Activated CD8-positive, alpha-beta T cell treated with anti-CD3 and anti-CD28 coated beads, Interleukin-2, amount 10 ng/mL, durations not matched to agents 7 days and 5 days (primary cell): ENCODE data around the gene HOXC9. TPM values are rescaled to one million over a fixed set of nuclear protein-coding genes. Genes with fewer than 3 reads are reported as not detected.
A peak's percentile ranks its signal among the peaks of the same experiment; 100 is the strongest.

ENCODE experiments used
- ATAC-seq: fragments of 150-1000 bp; cut with Tn5 transposase; one replicate; pipeline ENCODE4 v1.10.0; 2021; ENCODE audit warnings: moderate library complexity
- CTCF ChIA-PET: fragments of 350-600 bp; sonication (Branson Sonifier 250); formaldehyde crosslinking; loops from one replicate; lab custom pipeline; 2021; ENCODE audit warnings: antibody characterized with exemption; lab: Charles Lee
- POLR2A ChIA-PET: fragments of 350-600 bp; sonication (Branson Sonifier 250); formaldehyde crosslinking; loops from one replicate; lab custom pipeline; 2021; ENCODE audit warnings: antibody characterized with exemption; lab: Charles Lee
- DNase-seq: peaks from one replicate; pipeline ENCODE4 v3.0.0-alpha.2; 2020
- H3K27ac Mint-ChIP-seq: one replicate; pipeline ENCODE4 v1.8.0; 2021; ENCODE audit warnings: mild to moderate bottlenecking, mixed read lengths
- H3K27me3 Mint-ChIP-seq: one replicate; pipeline ENCODE4 v1.8.0; 2021; ENCODE audit warnings: low read depth, mixed read lengths
- H3K36me3 Mint-ChIP-seq: one replicate; pipeline ENCODE4 v1.8.0; 2021; ENCODE audit warnings: low read depth, mixed read lengths
- H3K4me1 Mint-ChIP-seq: one replicate; pipeline ENCODE4 v1.8.0; 2021; ENCODE audit warnings: low read depth, mixed read lengths
- H3K4me3 Mint-ChIP-seq: one replicate; pipeline ENCODE4 v1.8.0; 2021; ENCODE audit warnings: mild to moderate bottlenecking, mixed read lengths
- H3K9me3 Mint-ChIP-seq: one replicate; pipeline ENCODE4 v1.8.0; 2022; ENCODE audit warnings: mixed read lengths; ENCODE audit not compliant: insufficient read depth
- total RNA-seq, 2 experiments: library from RNA; stranded (reverse); gene quantifications; one replicate each; pipeline ENCODE4 v1.2.3, GENCODE V29; 2021

The HOXC9 gene
- total RNA-seq, 2 experiments from 2014 or later = not detected

- DNase-seq (no peak), ATAC-seq (no peak)
- CTCF ChIA-PET = interaction anchor here (0.8 to 7.0 kb wide), 14 partner anchors 9 to 206 kb away, joined by 3 to 91 read pairs (median 8); partner anchors contain the start of genes HOXC10, HOXC5 and SMUG1
- peaks cover 91% of the 10 kb centered on the region for H3K27me3 Mint-ChIP-seq
- no peaks in the 10 kb centered on the region for H3K9me3 Mint-ChIP-seq
- H3K27ac Mint-ChIP-seq = no peak overlapping the region
- POLR2A ChIA-PET = interaction anchor here (0.8 kb wide), 1 partner anchor 8 kb away, joined by 3 read pairs; no protein-coding TSS in a partner anchor
- H3K4me1 Mint-ChIP-seq = peaks cover 20% of the 10 kb centered on the region
- H3K4me3 Mint-ChIP-seq = no peak overlapping the region
- H3K36me3 Mint-ChIP-seq = no peaks in the 10 kb centered on the region
These were observed 7.7 kb downstream of the HOXC9 start for GRCh38 chr12:54007538-54008259.

- Mint-ChIP-seq H3K27ac (no peak overlapping the region), H3K27me3 (peaks cover 91% of the 10 kb centered on the region), H3K4me1 (peaks cover 20% of the 10 kb centered on the region), H3K9me3 (no peaks in the 10 kb centered on the region), H3K36me3 (no peaks in the 10 kb centered on the region), H3K4me3 (no peak overlapping the region)
- POLR2A ChIA-PET = interaction anchor here (0.8 kb wide), 1 partner anchor 9 kb away, joined by 3 read pairs; no protein-coding TSS in a partner anchor
- DNase-seq (no peak), ATAC-seq (no peak)
- CTCF ChIA-PET = interaction anchor here (0.8 to 7.0 kb wide), 7 partner anchors 8 to 200 kb away, joined by 3 to 91 read pairs (median 10); partner anchors contain the start of genes HOXC10, HOXC5 and SMUG1
These were observed 8.2 kb downstream of the HOXC9 start for GRCh38 chr12:54008260-54008552.

- H3K27ac Mint-ChIP-seq = no peak overlapping the region
- peaks cover 20% of the 10 kb centered on the region for H3K4me1 Mint-ChIP-seq
- H3K36me3 Mint-ChIP-seq = no peaks in the 10 kb centered on the region
- ATAC-seq = no peak
- ChIA-PET POLR2A (interaction anchor here (0.7 kb wide), 1 partner anchor 22 kb away, joined by 3 read pairs; no protein-coding TSS in a partner anchor), CTCF (interaction anchor here (0.8 to 7.0 kb wide), 8 partner anchors 8 to 199 kb away, joined by 3 to 91 read pairs (median 8); partner anchors contain the start of genes HOXC5 and SMUG1)
- no peaks in the 10 kb centered on the region for H3K9me3 Mint-ChIP-seq
- peaks cover 92% of the 10 kb centered on the region for H3K27me3 Mint-ChIP-seq
- DNase-seq = no peak
- no peak overlapping the region for H3K4me3 Mint-ChIP-seq
These were observed 9.5 kb downstream of the HOXC9 start for GRCh38 chr12:54009171-54010052.

GRCh38 chr12:54010053-54010971 is 10.4 kb downstream of the HOXC9 start:
- Mint-ChIP-seq H3K27me3 (peaks cover 95% of the 10 kb centered on the region), H3K4me3 (no peak overlapping the region), H3K4me1 (peaks cover 25% of the 10 kb centered on the region), H3K27ac (no peak overlapping the region), H3K36me3 (no peaks in the 10 kb centered on the region), H3K9me3 (no peaks in the 10 kb centered on the region)
- POLR2A ChIA-PET = no interaction called here
- ATAC-seq (no peak), DNase-seq (no peak)
- CTCF ChIA-PET = interaction anchor here (1.5 to 7.0 kb wide), 2 partner anchors 183 to 205 kb away, joined by 3 to 91 read pairs; partner anchors contain the start of gene SMUG1

- Mint-ChIP-seq H3K27me3 (peaks cover 94% of the 10 kb centered on the region), H3K36me3 (no peaks in the 10 kb centered on the region), H3K4me3 (no peak overlapping the region), H3K4me1 (peaks cover 20% of the 10 kb centered on the region), H3K27ac (no peak overlapping the region), H3K9me3 (no peaks in the 10 kb centered on the region)
- no peak for DNase-seq
- POLR2A ChIA-PET = no interaction called here
- ATAC-seq = no peak
- CTCF ChIA-PET = interaction anchor here (1.0 to 7.0 kb wide), 3 partner anchors 22 to 204 kb away, joined by 3 to 91 read pairs (median 6); partner anchors contain the start of genes HOXC5 and SMUG1
These were observed 11.2 kb downstream of the HOXC9 start for GRCh38 chr12:54010972-54011664.

- Mint-ChIP-seq H3K4me1 (peaks cover 13% of the 10 kb centered on the region), H3K27ac (no peak overlapping the region), H3K4me3 (no peak overlapping the region), H3K9me3 (no peaks in the 10 kb centered on the region), H3K36me3 (no peaks in the 10 kb centered on the region), H3K27me3 (peaks cover 92% of the 10 kb centered on the region)
- POLR2A ChIA-PET = no interaction called here
- DNase-seq (no peak), ATAC-seq (no peak)
- CTCF ChIA-PET = interaction anchor here (0.9 to 7.0 kb wide), 5 partner anchors 21 to 203 kb away, joined by 3 to 91 read pairs (median 6); partner anchors contain the start of genes HOXC5 and SMUG1
These were observed 11.9 kb downstream of the HOXC9 start for GRCh38 chr12:54011665-54012532.

GRCh38 chr12:54012631-54013409 is 12.9 kb downstream of the HOXC9 start:
- POLR2A ChIA-PET = no interaction called here

GRCh38 chr12:54014377-54015017 is 14.5 kb downstream of the HOXC9 start:
- no peak for ATAC-seq
- no peak overlapping the region for H3K27ac Mint-ChIP-seq
- no peak for DNase-seq
- H3K9me3 Mint-ChIP-seq = no peaks in the 10 kb centered on the region
- ChIA-PET POLR2A (no interaction called here), CTCF (interaction anchor here (0.8 to 2.5 kb wide), 5 partner anchors 38 to 200 kb away, joined by 3 to 10 read pairs (median 4); no protein-coding TSS in a partner anchor)
- H3K27me3 Mint-ChIP-seq = peaks cover 80% of the 10 kb centered on the region
- H3K4me1 Mint-ChIP-seq = peaks cover 24% of the 10 kb centered on the region
- H3K4me3 Mint-ChIP-seq = peak overlapping the region; percentile 17
- no peaks in the 10 kb centered on the region for H3K36me3 Mint-ChIP-seq

More at GRCh38 chr12:54012631-54013409, 12.9 kb downstream of the HOXC9 start:
- Mint-ChIP-seq H3K36me3 (no peaks in the 10 kb centered on the region), H3K9me3 (no peaks in the 10 kb centered on the region), H3K27me3 (peaks cover 92% of the 10 kb centered on the region), H3K4me1 (peaks cover 20% of the 10 kb centered on the region), H3K4me3 (no peak overlapping the region), H3K27ac (no peak overlapping the region)
- ATAC-seq (no peak), DNase-seq (no peak)
- CTCF ChIA-PET = interaction anchor here (0.9 to 2.5 kb wide), 4 partner anchors 188 to 202 kb away, joined by 3 to 10 read pairs (median 4); no protein-coding TSS in a partner anchor
